Measurements from ENCODE around the gene FBXL16. TPM values are rescaled to one million over a fixed set of nuclear protein-coding genes. Genes with fewer than 3 reads are reported as not detected.

FBXL16 gene
- total and polyA plus RNA-seq, 5 experiments from 2014 or later: 3.0 to 29.3 (median 22.0) TPM

- peak overlapping the region in 3 of 10 donors; percentile 43 to 79 (median 78) for H3K27ac Mint-ChIP-seq
- ATAC-seq (no peak), DNase-seq (no peak)
- POLR2A ChIA-PET: interaction anchor here (1.2 to 23.0 kb wide), 6 partner anchors 9 to 46 kb away, joined by 3 to 411 read pairs (median 28); partner anchors contain the start of genes ANTKMT, CCDC78, CIAO3 and HAGHL
- H3K9me3 Mint-ChIP-seq: no peaks in the 10 kb centered on the region
- H3K27me3 Mint-ChIP-seq: no peaks in the 10 kb centered on the region
- H3K36me3 Mint-ChIP-seq: no peaks in the 10 kb centered on the region
- peak overlapping the region in 9 of 10 donors; percentile 29 to 82 (median 76) for H3K4me3 Mint-ChIP-seq
- peaks cover 14 to 25% (median 17%) of the 10 kb centered on the region in 4 donors for H3K4me1 Mint-ChIP-seq
Observed at GRCh38 chr16:726188-726437, 20.5 kb upstream of the FBXL16 start.

GRCh38 chr16:725463-726187 is 20.0 kb upstream of the FBXL16 start:
- H3K36me3 Mint-ChIP-seq: no peaks in the 10 kb centered on the region
- H3K9me3 Mint-ChIP-seq: no peaks in the 10 kb centered on the region
- H3K4me1 Mint-ChIP-seq: peaks cover 14 to 25% (median 17%) of the 10 kb centered on the region in 4 donors
- peak overlapping the region in 7 of 10 donors; percentile 4 to 79 (median 52) for H3K27ac Mint-ChIP-seq
- DNase-seq (no peak), ATAC-seq (no peak)
- no peaks in the 10 kb centered on the region for H3K27me3 Mint-ChIP-seq
- POLR2A ChIA-PET: interaction anchor here (1.2 to 23.0 kb wide), 6 partner anchors 9 to 46 kb away, joined by 3 to 411 read pairs (median 28); partner anchors contain the start of genes ANTKMT, CCDC78, CIAO3 and HAGHL
- peak overlapping the region in 7 of 10 donors; percentile 3 to 66 (median 52) for H3K4me3 Mint-ChIP-seq

GRCh38 chr16:725041-725376 is 19.4 kb upstream of the FBXL16 start:
- DNase-seq (no peak), ATAC-seq (no peak)
- peak overlapping the region in 2 of 10 donors; percentile 30 to 34 for H3K4me3 Mint-ChIP-seq
- POLR2A ChIA-PET: interaction anchor here (1.2 to 23.0 kb wide), 6 partner anchors 8 to 45 kb away, joined by 3 to 411 read pairs (median 28); partner anchors contain the start of genes ANTKMT, CCDC78, CIAO3 and HAGHL
- H3K27ac Mint-ChIP-seq: peak overlapping the region in 6 of 10 donors; percentile 22 to 79 (median 38)
- H3K27me3 Mint-ChIP-seq: no peaks in the 10 kb centered on the region
- peaks cover 17 to 30% (median 21%) of the 10 kb centered on the region in 4 donors for H3K4me1 Mint-ChIP-seq
- no peaks in the 10 kb centered on the region for H3K9me3 Mint-ChIP-seq
- no peaks in the 10 kb centered on the region for H3K36me3 Mint-ChIP-seq

GRCh38 chr16:724188-725040 is 18.8 kb upstream of the FBXL16 start:
- Mint-ChIP-seq H3K36me3 (no peaks in the 10 kb centered on the region), H3K9me3 (no peaks in the 10 kb centered on the region), H3K4me3 (no peak overlapping the region), H3K27ac (peak overlapping the region in 4 of 10 donors; percentile 34 to 79 (median 57)), H3K4me1 (peaks cover 17 to 36% (median 26%) of the 10 kb centered on the region in 4 donors), H3K27me3 (no peaks in the 10 kb centered on the region)
- DNase-seq (no peak), ATAC-seq (no peak)
- POLR2A ChIA-PET: interaction anchor here (0.9 to 23.0 kb wide), 7 partner anchors 8 to 88 kb away, joined by 3 to 411 read pairs (median 5); partner anchors contain the start of genes ANTKMT, CCDC78, CIAO3 and HAGHL

- Mint-ChIP-seq H3K4me1 (peaks cover 23 to 43% (median 33%) of the 10 kb centered on the region in 4 donors), H3K27me3 (no peaks in the 10 kb centered on the region), H3K27ac (peak overlapping the region in 5 of 10 donors; percentile 17 to 66 (median 39)), H3K36me3 (no peaks in the 10 kb centered on the region), H3K9me3 (no peaks in the 10 kb centered on the region), H3K4me3 (peak overlapping the region in 4 of 10 donors; percentile 36 to 48 (median 40))
- DNase-seq (no peak), ATAC-seq (no peak)
- POLR2A ChIA-PET: interaction anchor here (0.9 to 23.0 kb wide), 5 partner anchors 7 to 87 kb away, joined by 3 to 411 read pairs (median 16); partner anchors contain the start of genes ANTKMT, CCDC78, CIAO3 and HAGHL
Observed at GRCh38 chr16:723695-724094, 18.1 kb upstream of the FBXL16 start.

- POLR2A ChIA-PET: interaction anchor here (1.4 to 23.0 kb wide), 6 partner anchors 6 to 63 kb away, joined by 3 to 411 read pairs (median 36); partner anchors contain the start of genes ANTKMT, CCDC78, CIAO3 and HAGHL
- no peaks in the 10 kb centered on the region for H3K9me3 Mint-ChIP-seq
- DNase-seq (no peak), ATAC-seq (no peak)
- peaks cover 24 to 46% (median 38%) of the 10 kb centered on the region in 4 donors for H3K4me1 Mint-ChIP-seq
- no peaks in the 10 kb centered on the region for H3K36me3 Mint-ChIP-seq
- H3K27ac Mint-ChIP-seq: peak overlapping the region in 9 of 10 donors; percentile 17 to 95 (median 80)
- no peaks in the 10 kb centered on the region for H3K27me3 Mint-ChIP-seq
- peak overlapping the region in 9 of 10 donors; percentile 44 to 83 (median 75) for H3K4me3 Mint-ChIP-seq
Observed at GRCh38 chr16:722835-723633, 17.4 kb upstream of the FBXL16 start.

GRCh38 chr16:721765-722540 is 16.4 kb upstream of the FBXL16 start:
- peak in 6 of 10 donors; percentile 41 to 56 (median 49) for DNase-seq
- ATAC-seq: peak; percentile 42 to 49
- peak overlapping the region; percentile 26 to 95 (median 82) for H3K27ac Mint-ChIP-seq
- H3K9me3 Mint-ChIP-seq: no peaks in the 10 kb centered on the region
- peaks cover 24 to 46% (median 38%) of the 10 kb centered on the region in 4 donors for H3K4me1 Mint-ChIP-seq
- H3K4me3 Mint-ChIP-seq: peak overlapping the region; percentile 39 to 83 (median 78)
- POLR2A ChIA-PET: interaction anchor here (0.5 to 21.0 kb wide), 14 partner anchors 10 to 486 kb away, joined by 3 to 411 read pairs (median 4); partner anchors contain the start of genes CCDC78, CHTF18, CIAO3 and HAGHL
- H3K27me3 Mint-ChIP-seq: no peaks in the 10 kb centered on the region
- H3K36me3 Mint-ChIP-seq: no peaks in the 10 kb centered on the region

- Mint-ChIP-seq H3K27ac (peak within 1 kb of the TSS; percentile 69 to 96 (median 91)), H3K9me3 (no peaks in the 10 kb centered on the region), H3K27me3 (no peaks in the 10 kb centered on the region), H3K36me3 (no peaks in the 10 kb centered on the region), H3K4me3 (peak within 1 kb of the TSS; percentile 79 to 95 (median 87)), H3K4me1 (peaks cover 25 to 51% (median 38%) of the 10 kb centered on the region in 4 donors)
- POLR2A ChIA-PET: interaction anchor here (0.8 to 21.0 kb wide), 14 partner anchors 9 to 321 kb away, joined by 3 to 411 read pairs (median 4); partner anchors contain the start of genes CCDC78, CHTF18, CIAO3 and HAGHL
- peak; percentile 66 to 83 (median 78) for DNase-seq
- peak; percentile 71 for ATAC-seq
Observed at GRCh38 chr16:720990-721764, 15.6 kb upstream of the FBXL16 start, which contains the start of gene ANTKMT. TSS of gene ANTKMT (plus strand) at chr16:721146. CDS start at chr16:721275, 129 bp downstream.

GRCh38 chr16:720447-720989 is 14.9 kb upstream of the FBXL16 start:
- peak; percentile 19 to 27 for ATAC-seq
- no peaks in the 10 kb centered on the region for H3K36me3 Mint-ChIP-seq
- H3K4me3 Mint-ChIP-seq: peak overlapping the region; percentile 79 to 95 (median 87)
- POLR2A ChIA-PET: interaction anchor here (0.7 to 21.0 kb wide), 16 partner anchors 8 to 320 kb away, joined by 3 to 411 read pairs (median 4); partner anchors contain the start of genes CCDC78, CHTF18, CIAO3 and HAGHL
- H3K27ac Mint-ChIP-seq: peak overlapping the region; percentile 63 to 96 (median 88)
- no peaks in the 10 kb centered on the region for H3K9me3 Mint-ChIP-seq
- no peaks in the 10 kb centered on the region for H3K27me3 Mint-ChIP-seq
- DNase-seq: peak in 5 of 10 donors; percentile 33 to 47 (median 41)
- H3K4me1 Mint-ChIP-seq: peaks cover 21 to 52% (median 41%) of the 10 kb centered on the region in 4 donors
